Neural progenitor cell (in vitro differentiated cells): ENCODE measurements around the gene PODXL2. TPM values are rescaled to one million over a fixed set of nuclear protein-coding genes. Genes with fewer than 3 reads are reported as not detected.
"Not testable (repeated sequence)": the region's sequence is repeated elsewhere in the genome, so short reads cannot be mapped to it uniquely, and the experiment has no call there.

Source experiments
- DNase-seq: peaks from one replicate; pipeline ENCODE4 v3.0.0-alpha.2; 2016; ENCODE audit warnings: low spot score
- H2AFZ ChIP-seq: fragments of 200-600 bp; sonication (generic); replicated peaks from 2 replicates; pipeline ENCODE4 v1.6.1; 2016; ENCODE audit warnings: antibody characterized with exemption
- H3F3A ChIP-seq: fragments of 200-600 bp; sonication (generic); 2 replicates; pipeline ENCODE4 v1.6.1; 2016; ENCODE audit warnings: antibody characterized with exemption, low read depth
- H3K27ac ChIP-seq: fragments of 200-600 bp; sonication (generic); 2 replicates; pipeline ENCODE4 v1.5.1; 2016; ENCODE audit warnings: mild to moderate bottlenecking
- H3K27me3 ChIP-seq: fragments of 200-600 bp; sonication (generic); 2 replicates; pipeline ENCODE4 v1.6.1; 2016; ENCODE audit warnings: mild to moderate bottlenecking, moderate library complexity
- H3K36me3 ChIP-seq: fragments of 200-600 bp; sonication (generic); 2 replicates; pipeline ENCODE4 v1.5.1; 2016
- H3K4me1 ChIP-seq: fragments of 200-600 bp; sonication (generic); 2 replicates; pipeline ENCODE4 v1.6.1; 2016; ENCODE audit warnings: mixed run types
- H3K4me2 ChIP-seq: fragments of 200-600 bp; sonication (generic); 2 replicates; pipeline ENCODE4 v1.6.1; 2016
- H3K4me3 ChIP-seq: fragments of 200-600 bp; sonication (generic); 2 replicates; pipeline ENCODE4 v1.5.1; 2016
- H3K79me2 ChIP-seq: fragments of 200-600 bp; sonication (generic); 2 replicates; pipeline ENCODE4 v1.6.1; 2016; ENCODE audit warnings: low read depth
- H3K9ac ChIP-seq: fragments of 200-600 bp; sonication (generic); 2 replicates; pipeline ENCODE4 v1.6.1; 2016
- H3K9me3 ChIP-seq: fragments of 200-600 bp; sonication (generic); 2 replicates; pipeline ENCODE4 v1.5.1; 2016; ENCODE audit warnings: low read depth
- H4K20me1 ChIP-seq: fragments of 200-600 bp; sonication (generic); 2 replicates; pipeline ENCODE4 v1.6.1; 2016; ENCODE audit warnings: low read depth
- H3K27ac Mint-ChIP-seq: 3 replicates; pipeline ENCODE4 v1.8.0; 2021; ENCODE audit warnings: mixed read lengths
- H3K27me3 Mint-ChIP-seq: 2 replicates; pipeline ENCODE4 v1.8.0; 2022; ENCODE audit warnings: low read depth, mild to moderate bottlenecking, inconsistent platforms, moderate library complexity, mixed read lengths; ENCODE audit not compliant: insufficient read depth
- H3K36me3 Mint-ChIP-seq: 3 replicates; pipeline ENCODE4 v1.8.0; 2021; ENCODE audit warnings: mixed read lengths
- H3K4me1 Mint-ChIP-seq: 3 replicates; pipeline ENCODE4 v1.8.0; 2021; ENCODE audit warnings: mixed read lengths
- H3K4me3 Mint-ChIP-seq: 3 replicates; pipeline ENCODE4 v1.8.0; 2021; ENCODE audit warnings: mild to moderate bottlenecking, moderate library complexity, mixed read lengths
- H3K9me3 Mint-ChIP-seq: 3 replicates; pipeline ENCODE4 v1.8.0; 2020; ENCODE audit warnings: mixed read lengths
- EZH2 ChIP-seq: fragments of 200-600 bp; sonication (generic); IDR thresholded peaks from 2 replicates; pipeline ENCODE4 v1.6.1; 2017; ENCODE audit warnings: antibody characterized with exemption, mild to moderate bottlenecking, moderate library complexity
- EZH2phosphoT487 ChIP-seq: fragments of 200-600 bp; sonication (generic); IDR thresholded peaks from 2 replicates; pipeline ENCODE4 v1.6.1; 2017; ENCODE audit warnings: antibody characterized with exemption
- total RNA-seq: library from RNA; depleted of rRNA; stranded (reverse); fragments of >200 nt; gene quantifications from 2 replicates; pipeline ENCODE4 v1.2.3, GENCODE V29; 2015; ENCODE audit warnings: low replicate concordance
- TF ChIP-seq, protein P1 (sequence below): fragments of 200-600 bp; sonication (generic); IDR thresholded peaks from 2 replicates; pipeline ENCODE4 v1.5.1; 2017; ENCODE audit warnings: antibody characterized with exemption, mild to moderate bottlenecking

The PODXL2 gene
- total RNA-seq, 1 donor from 2014 or later = 18.4 TPM

GRCh38 chr3:127680798-127681221 lies 51.8 kb downstream of the PODXL2 start:
- Histone ChIP-seq H3K4me1 (no peaks in the 10 kb centered on the region), H2AFZ (no peak overlapping the region), H4K20me1 (no peaks in the 10 kb centered on the region), H3F3A (peaks cover 8% of the 10 kb centered on the region), H3K27ac (no peak overlapping the region), H3K9me3 (no peaks in the 10 kb centered on the region), H3K4me2 (no peak overlapping the region), H3K79me2 (no peaks in the 10 kb centered on the region), H3K36me3 (no peaks in the 10 kb centered on the region), H3K4me3 (no peak overlapping the region), H3K9ac (no peak overlapping the region), H3K27me3 (no peaks in the 10 kb centered on the region)
- Mint-ChIP-seq H3K36me3 (peaks cover 3% of the 10 kb centered on the region), H3K4me1 (peaks cover 7% of the 10 kb centered on the region), H3K27ac (no peak overlapping the region), H3K27me3 (peaks cover 4% of the 10 kb centered on the region), H3K4me3 (no peak overlapping the region), H3K9me3 (no peaks in the 10 kb centered on the region)
- TF ChIP-seq EZH2phosphoT487 = no peak
- TF ChIP-seq, protein P1, sequence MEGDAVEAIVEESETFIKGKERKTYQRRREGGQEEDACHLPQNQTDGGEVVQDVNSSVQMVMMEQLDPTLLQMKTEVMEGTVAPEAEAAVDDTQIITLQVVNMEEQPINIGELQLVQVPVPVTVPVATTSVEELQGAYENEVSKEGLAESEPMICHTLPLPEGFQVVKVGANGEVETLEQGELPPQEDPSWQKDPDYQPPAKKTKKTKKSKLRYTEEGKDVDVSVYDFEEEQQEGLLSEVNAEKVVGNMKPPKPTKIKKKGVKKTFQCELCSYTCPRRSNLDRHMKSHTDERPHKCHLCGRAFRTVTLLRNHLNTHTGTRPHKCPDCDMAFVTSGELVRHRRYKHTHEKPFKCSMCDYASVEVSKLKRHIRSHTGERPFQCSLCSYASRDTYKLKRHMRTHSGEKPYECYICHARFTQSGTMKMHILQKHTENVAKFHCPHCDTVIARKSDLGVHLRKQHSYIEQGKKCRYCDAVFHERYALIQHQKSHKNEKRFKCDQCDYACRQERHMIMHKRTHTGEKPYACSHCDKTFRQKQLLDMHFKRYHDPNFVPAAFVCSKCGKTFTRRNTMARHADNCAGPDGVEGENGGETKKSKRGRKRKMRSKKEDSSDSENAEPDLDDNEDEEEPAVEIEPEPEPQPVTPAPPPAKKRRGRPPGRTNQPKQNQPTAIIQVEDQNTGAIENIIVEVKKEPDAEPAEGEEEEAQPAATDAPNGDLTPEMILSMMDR = no peak
- TF ChIP-seq EZH2 = no peak
- DNase-seq = no peak

DNA sequence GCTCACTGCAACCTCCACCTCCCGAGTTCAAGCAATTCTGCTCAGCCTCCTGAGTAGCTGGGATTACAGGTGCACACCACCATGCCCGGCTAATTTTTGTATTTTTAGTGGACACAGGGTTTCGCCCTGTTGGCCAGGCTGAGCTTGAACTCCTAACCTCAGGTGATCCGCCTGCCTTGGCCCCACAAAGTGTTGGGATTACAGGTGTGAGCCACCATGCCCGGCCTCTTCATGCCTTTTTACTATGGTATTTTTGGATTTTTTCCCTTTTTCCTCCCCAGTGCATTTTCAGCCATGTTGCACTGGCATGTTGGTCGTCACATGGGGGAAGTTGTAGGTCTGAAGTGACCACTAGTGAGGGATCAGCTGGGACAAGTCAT lies 53.2 kb downstream of the PODXL2 start:
- not testable (repeated sequence) for H3K4me1 ChIP-seq, H3K4me1 Mint-ChIP-seq, H3K27me3 ChIP-seq, H3K4me3 ChIP-seq, H3K9ac ChIP-seq, H3K27ac ChIP-seq, H3F3A ChIP-seq, DNase-seq, H3K4me2 ChIP-seq, H3K27me3 Mint-ChIP-seq, H2AFZ ChIP-seq, H3K79me2 ChIP-seq, H3K36me3 ChIP-seq, H4K20me1 ChIP-seq, H3K9me3 Mint-ChIP-seq, H3K4me3 Mint-ChIP-seq, H3K9me3 ChIP-seq, H3K36me3 Mint-ChIP-seq, H3K27ac Mint-ChIP-seq

- peaks cover 4% of the 10 kb centered on the region for H3K27me3 Mint-ChIP-seq
- no peak overlapping the region for H2AFZ ChIP-seq
- no peak overlapping the region for H3K4me2 ChIP-seq
- H3K4me3 Mint-ChIP-seq = no peak overlapping the region
- H3K9ac ChIP-seq = no peak overlapping the region
- TF ChIP-seq, protein P1 = no peak
- TF ChIP-seq EZH2phosphoT487 (no peak), EZH2 (no peak)
- H3K4me3 ChIP-seq = no peak overlapping the region
- DNase-seq = no peak
- no peaks in the 10 kb centered on the region for H3K9me3 Mint-ChIP-seq
- peaks cover 8% of the 10 kb centered on the region for H3F3A ChIP-seq
- H3K27ac Mint-ChIP-seq = no peak overlapping the region
- no peak overlapping the region for H3K27ac ChIP-seq
- H3K27me3 ChIP-seq = no peaks in the 10 kb centered on the region
- H3K4me1 ChIP-seq = no peaks in the 10 kb centered on the region
- H4K20me1 ChIP-seq = no peaks in the 10 kb centered on the region
- peaks cover 4% of the 10 kb centered on the region for H3K4me1 Mint-ChIP-seq
- H3K9me3 ChIP-seq = no peaks in the 10 kb centered on the region
- H3K79me2 ChIP-seq = no peaks in the 10 kb centered on the region
- H3K36me3 ChIP-seq = no peaks in the 10 kb centered on the region
- no peaks in the 10 kb centered on the region for H3K36me3 Mint-ChIP-seq
Measured at GRCh38 chr3:127682561-127682960, 53.6 kb downstream of the PODXL2 start.

GRCh38 chr3:127684871-127685707 lies 56.1 kb downstream of the PODXL2 start:
- Histone ChIP-seq H3K4me2 (no peak overlapping the region), H3K4me3 (no peak overlapping the region), H3K9ac (no peak overlapping the region), H3K36me3 (no peaks in the 10 kb centered on the region), H3K27me3 (no peaks in the 10 kb centered on the region), H3F3A (peaks cover 16% of the 10 kb centered on the region), H2AFZ (no peak overlapping the region), H3K4me1 (peaks cover 21% of the 10 kb centered on the region), H4K20me1 (no peaks in the 10 kb centered on the region), H3K79me2 (no peaks in the 10 kb centered on the region), H3K27ac (no peak overlapping the region), H3K9me3 (no peaks in the 10 kb centered on the region)
- Mint-ChIP-seq H3K27me3 (peaks cover 7% of the 10 kb centered on the region), H3K9me3 (no peaks in the 10 kb centered on the region), H3K4me3 (no peak overlapping the region), H3K4me1 (peaks cover 12% of the 10 kb centered on the region), H3K36me3 (no peaks in the 10 kb centered on the region), H3K27ac (no peak overlapping the region)
- TF ChIP-seq, protein P1 = no peak
- no peak for TF ChIP-seq EZH2phosphoT487
- no peak for TF ChIP-seq EZH2
- no peak for DNase-seq
